ENCODE results near the gene OLFM1.
A peak's percentile ranks its signal among the peaks of the same experiment; 100 is the strongest.
"Not testable (repeated sequence)": the region's sequence is repeated elsewhere in the genome, so short reads cannot be mapped to it uniquely, and the experiment has no call there.

OLFM1 gene

DNA sequence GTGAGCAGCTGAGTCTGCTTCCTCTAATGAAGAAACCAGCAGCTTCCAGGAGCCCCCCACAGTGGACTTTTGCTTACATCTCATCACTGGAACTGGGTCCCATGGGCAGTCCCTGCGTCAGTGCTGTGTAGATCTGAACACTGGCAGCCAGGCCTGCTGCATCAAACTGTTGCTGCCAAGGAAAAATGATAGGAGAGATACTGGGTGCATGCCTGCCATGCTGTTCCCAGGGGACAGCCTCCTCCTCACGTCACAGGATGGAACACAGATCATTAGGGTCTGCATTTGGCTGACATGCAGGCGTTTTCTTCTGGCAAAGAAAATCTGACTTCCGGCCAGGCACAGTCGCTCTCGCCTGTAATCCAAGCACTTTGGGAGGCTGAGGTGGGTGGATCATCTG lies 67.9 kb downstream of the OLFM1 start:
- DNase-seq (ENCODE audit: low read depth): no peak

- DNase-seq (ENCODE audit: low read depth): peak; percentile 3
Measured at GRCh38 chr9:135156525-135157510, 69.3 kb downstream of the OLFM1 start.

GRCh38 chr9:135157856-135158563 lies 70.5 kb downstream of the OLFM1 start:
- no peak for DNase-seq (ENCODE audit: low read depth)

DNA sequence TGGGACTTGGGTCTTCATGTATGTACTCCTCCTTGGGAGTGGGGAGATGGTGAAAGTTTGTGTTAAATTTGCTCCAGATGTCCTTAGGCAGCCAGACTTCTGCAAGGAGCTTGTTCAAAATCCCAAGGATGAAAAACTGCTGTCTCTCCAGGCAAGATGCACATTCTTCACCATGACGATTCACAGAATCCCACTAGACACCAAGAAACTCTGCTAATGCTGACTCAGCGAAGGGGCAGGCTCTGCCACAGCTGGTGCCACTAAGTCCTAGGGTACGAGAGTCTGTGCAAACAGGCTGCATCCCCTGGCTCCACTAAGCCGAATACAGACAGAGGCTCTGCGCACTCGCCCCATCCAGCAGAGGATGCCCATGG lies 71.1 kb downstream of the OLFM1 start:
- no peak for DNase-seq (ENCODE audit: low read depth)

GRCh38 chr9:135159801-135160200 lies 72.3 kb downstream of the OLFM1 start:
- DNase-seq (ENCODE audit: low read depth): no peak

DNA sequence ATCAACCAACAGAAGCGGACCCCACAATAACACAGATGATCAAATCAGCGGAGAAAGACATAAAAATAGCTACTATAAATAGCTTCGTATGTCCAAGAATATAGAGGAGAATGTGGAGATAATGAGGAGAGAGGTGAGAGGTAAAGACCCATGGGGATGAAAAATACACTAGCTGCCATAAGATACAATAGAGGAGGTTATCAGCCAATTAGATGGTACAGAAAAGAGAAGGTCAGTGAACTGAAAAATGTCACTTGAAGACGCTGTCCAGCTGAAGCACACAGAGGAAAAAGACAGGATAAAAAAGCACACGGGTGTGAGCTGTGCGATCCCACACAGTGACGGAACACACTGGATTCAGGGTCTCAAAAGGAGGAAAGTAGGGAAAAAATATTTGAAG lies 73.4 kb downstream of the OLFM1 start:
- no peak for DNase-seq (ENCODE audit: low read depth)

GRCh38 chr9:135162599-135162998 lies 75.1 kb downstream of the OLFM1 start:
- DNase-seq (ENCODE audit: low read depth): not testable (repeated sequence)

DNA sequence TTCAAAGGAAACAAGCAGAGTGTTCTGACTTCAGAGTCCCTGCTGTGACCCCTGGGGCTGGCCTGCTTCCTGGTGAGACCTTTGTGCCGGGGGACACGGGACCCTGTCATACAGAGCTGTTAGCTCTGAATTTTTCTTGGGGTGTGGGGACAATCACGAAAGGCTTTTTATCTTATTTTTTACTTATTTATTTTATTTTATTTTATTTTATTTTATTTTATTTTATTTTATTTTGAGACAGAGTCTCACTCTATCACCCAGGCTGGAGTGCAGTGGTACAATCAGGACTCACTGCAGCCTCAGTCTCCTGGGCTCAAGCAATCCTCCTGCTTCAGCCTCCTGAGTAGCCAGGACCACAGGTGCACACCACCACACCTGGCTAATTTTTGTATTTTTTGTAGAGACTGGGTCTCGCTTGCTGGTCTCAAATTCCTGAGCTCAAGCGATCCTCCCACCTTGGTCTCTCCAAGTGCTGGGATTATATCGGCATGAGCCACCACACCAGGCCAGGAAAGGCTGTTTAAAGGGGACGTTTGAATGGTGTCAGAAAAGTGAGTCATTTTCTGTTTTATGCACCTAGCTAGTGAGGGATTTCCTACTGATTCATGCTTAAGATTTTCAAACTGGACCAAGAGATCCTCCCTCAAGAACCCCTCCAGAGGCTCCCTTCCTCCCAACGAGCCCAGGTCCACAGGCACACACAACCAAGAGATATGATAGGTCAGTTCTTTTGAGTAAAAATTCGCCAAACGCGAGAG lies 75.7 kb downstream of the OLFM1 start:
- no peak for DNase-seq (ENCODE audit: low read depth)

DNA sequence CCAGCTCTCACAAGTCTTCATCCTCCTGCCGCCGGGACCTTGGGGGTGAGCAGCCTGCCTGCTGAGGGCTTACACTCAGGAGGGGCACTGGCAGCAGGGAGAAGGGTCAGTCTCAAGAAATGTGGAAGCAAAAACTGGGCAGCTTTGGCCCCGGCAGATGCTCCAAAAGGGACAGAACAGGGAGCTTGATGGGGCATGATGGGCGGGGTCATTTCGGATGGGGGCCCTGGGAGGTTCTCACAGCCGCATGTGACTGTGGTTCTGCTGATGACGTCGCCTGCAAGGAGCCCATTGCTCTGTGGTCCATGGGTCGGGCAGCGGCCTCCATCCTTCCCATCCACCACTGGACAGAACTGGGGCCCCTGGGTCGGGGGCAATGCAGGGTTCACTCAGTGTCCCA lies 76.6 kb downstream of the OLFM1 start:
- no peak for DNase-seq (ENCODE audit: low read depth)

GRCh38 chr9:135165003-135165711 lies 77.7 kb downstream of the OLFM1 start:
- DNase-seq (ENCODE audit: low read depth): no peak

DNA sequence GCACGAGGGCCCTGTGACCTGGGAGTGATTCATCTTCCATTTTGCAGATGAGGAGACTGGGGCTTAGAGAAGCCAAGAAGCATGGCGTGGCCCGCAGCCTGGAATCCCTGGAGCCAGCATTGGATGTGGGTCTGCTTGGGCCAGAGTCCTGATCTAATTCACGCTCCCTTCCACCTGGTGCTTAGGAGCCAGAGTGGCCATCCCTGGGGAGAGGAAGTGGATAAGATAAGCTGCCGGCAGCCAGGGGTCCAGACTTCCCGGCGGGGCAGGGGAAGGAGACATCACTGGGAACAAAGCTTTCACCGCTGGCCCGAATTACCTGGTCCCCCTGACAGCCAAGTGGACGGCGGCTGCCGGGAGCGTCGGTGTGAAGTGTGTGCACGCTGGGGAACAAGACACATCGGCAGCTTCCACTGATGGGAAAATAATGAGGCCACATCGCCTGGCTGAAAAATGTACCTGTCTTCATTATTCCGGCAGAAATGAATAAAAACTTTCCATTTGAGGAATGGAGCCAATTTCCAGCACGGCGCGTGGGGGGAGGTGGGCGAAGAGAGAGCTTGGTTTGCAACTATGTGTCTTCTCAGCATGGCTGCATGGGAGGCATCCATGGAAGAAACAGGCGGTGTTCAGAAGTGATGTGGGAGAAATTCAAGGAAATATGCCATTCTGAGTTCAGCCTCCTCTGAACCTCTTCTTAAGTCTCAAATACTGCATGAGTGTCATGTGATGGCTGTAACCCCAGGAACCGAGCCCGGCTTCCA lies 78.5 kb downstream of the OLFM1 start:
- DNase-seq (ENCODE audit: low read depth): no peak

DNA sequence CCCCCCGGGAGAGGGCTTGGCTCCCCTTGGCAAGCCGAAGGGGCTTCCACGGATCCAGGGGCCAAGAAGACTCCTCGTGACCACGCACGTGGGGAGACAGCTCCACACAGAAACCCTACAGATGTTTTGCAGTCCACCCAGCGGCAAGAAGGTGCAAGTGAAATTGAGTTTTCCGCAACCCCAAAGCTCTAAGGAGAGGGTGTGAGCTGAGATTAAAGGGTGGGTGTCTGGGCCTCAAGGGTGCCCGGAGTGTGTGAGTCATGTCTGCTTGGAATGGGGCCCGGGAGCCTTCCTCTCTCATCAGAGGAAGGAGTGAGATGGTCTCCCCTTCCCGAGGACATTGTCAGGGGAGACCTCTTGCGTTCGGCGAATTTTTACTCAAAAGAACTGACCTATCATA lies 79.1 kb downstream of the OLFM1 start:
- DNase-seq (ENCODE audit: low read depth): no peak

DNA sequence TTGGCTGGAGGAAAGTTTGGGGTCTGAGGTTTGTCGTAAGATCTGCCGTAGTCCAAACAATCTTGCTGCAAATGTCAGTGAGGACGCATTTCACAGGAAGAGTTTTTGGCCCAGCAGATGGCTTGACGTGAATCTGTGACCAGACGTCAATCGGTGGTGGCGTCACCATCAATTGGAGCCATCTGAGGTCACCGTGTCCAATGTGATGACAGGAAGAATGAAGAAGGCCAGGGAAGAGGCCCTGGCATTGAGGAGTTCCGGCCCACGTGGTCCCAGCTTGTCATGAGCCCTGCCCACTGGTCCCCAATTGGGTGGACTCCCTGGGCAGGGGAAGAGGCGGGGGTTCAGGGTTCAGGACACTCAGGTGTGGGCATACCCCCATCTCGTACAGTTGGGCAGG lies 79.9 kb downstream of the OLFM1 start:
- no peak for DNase-seq (ENCODE audit: low read depth)

GRCh38 chr9:135167849-135168655 lies 80.6 kb downstream of the OLFM1 start:
- no peak for DNase-seq (ENCODE audit: low read depth)

GRCh38 chr9:135169709-135170226 lies 82.3 kb downstream of the OLFM1 start:
- DNase-seq (ENCODE audit: low read depth): no peak

DNA sequence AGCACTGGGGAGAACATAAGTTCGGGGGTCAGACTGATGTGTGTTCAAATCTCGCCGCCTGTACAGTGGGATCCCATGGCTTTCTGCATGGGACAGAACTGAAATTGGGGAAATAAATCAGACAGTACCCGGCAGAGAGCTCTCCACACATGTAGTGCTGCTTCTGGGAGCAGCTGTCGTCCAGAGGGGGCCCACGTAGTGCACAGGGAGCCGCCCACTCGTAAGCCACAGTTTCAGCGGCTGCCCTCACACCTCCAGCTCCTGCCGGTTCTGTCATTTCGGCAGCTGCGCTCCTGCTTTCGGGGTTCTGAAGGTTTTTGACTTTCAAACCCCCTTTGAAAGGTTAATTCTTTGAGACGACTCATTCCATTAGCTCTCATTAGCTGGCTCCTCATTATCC lies 83.1 kb downstream of the OLFM1 start:
- DNase-seq (ENCODE audit: low read depth): no peak
